ENCODE data around the gene MRPL41.
"Not testable (repeated sequence)": the region's sequence is repeated elsewhere in the genome, so short reads cannot be mapped to it uniquely, and the experiment has no call there.

Gene MRPL41

GRCh38 chr9:137521405-137521985 is 30.2 kb upstream of the MRPL41 start:
- DNase-seq (ENCODE audit: low spot score), result no peak

- DNase-seq (ENCODE audit: low spot score), result no peak
These were observed 28.8 kb upstream of the MRPL41 start for GRCh38 chr9:137522746-137523455.

- no peak for DNase-seq (ENCODE audit: low spot score)
These were observed 27.3 kb upstream of the MRPL41 start for GRCh38 chr9:137524161-137524980.

- no peak for DNase-seq (ENCODE audit: low spot score)
These were observed 26.7 kb upstream of the MRPL41 start for GRCh38 chr9:137524981-137525317.

GRCh38 chr9:137530331-137530730 is 21.3 kb upstream of the MRPL41 start:
- DNase-seq (ENCODE audit: low spot score), result no peak

- no peak for DNase-seq (ENCODE audit: low spot score)
These were observed 20.4 kb upstream of the MRPL41 start for GRCh38 chr9:137531099-137531765.

- DNase-seq (ENCODE audit: low spot score), result not testable (repeated sequence)
These were observed 18.7 kb upstream of the MRPL41 start for GRCh38 chr9:137532891-137533468.

GRCh38 chr9:137534256-137535119 is 17.2 kb upstream of the MRPL41 start:
- peak; percentile 22 for DNase-seq (ENCODE audit: low spot score)

- no peak for DNase-seq (ENCODE audit: low spot score)
These were observed 16.6 kb upstream of the MRPL41 start for GRCh38 chr9:137535120-137535428.

- DNase-seq (ENCODE audit: low spot score), result peak; percentile 20
These were observed 15.0 kb upstream of the MRPL41 start for GRCh38 chr9:137536594-137537131.

- no peak for DNase-seq (ENCODE audit: low spot score)
These were observed 13.6 kb upstream of the MRPL41 start for GRCh38 chr9:137538058-137538457.

- DNase-seq (ENCODE audit: low spot score), result no peak
These were observed 11.1 kb upstream of the MRPL41 start for GRCh38 chr9:137540536-137540935.

- DNase-seq (ENCODE audit: low spot score), result no peak
These were observed 9.2 kb upstream of the MRPL41 start for GRCh38 chr9:137542486-137542885.

GRCh38 chr9:137543237-137543963 is 8.3 kb upstream of the MRPL41 start:
- no peak for DNase-seq (ENCODE audit: low spot score)

GRCh38 chr9:137544176-137544760 is 7.4 kb upstream of the MRPL41 start:
- no peak for DNase-seq (ENCODE audit: low spot score)

- DNase-seq (ENCODE audit: low spot score), result no peak
These were observed 6.6 kb upstream of the MRPL41 start for GRCh38 chr9:137545123-137545522.

GRCh38 chr9:137547687-137548543 is 3.8 kb upstream of the MRPL41 start:
- no peak for DNase-seq (ENCODE audit: low spot score)

- peak; percentile 54 for DNase-seq (ENCODE audit: low spot score)
These were observed 1.5 kb upstream of the MRPL41 start, which contains the start of gene PNPLA7 for GRCh38 chr9:137550231-137550621. Gene PNPLA7 (minus strand): TSS chr9:137550402. CDS start chr9:137550197, 205 bp downstream.

GRCh38 chr9:137550958-137551263 is 768 bp upstream of the MRPL41 start:
- DNase-seq (ENCODE audit: low spot score), result not testable (repeated sequence)

Measured in CD4-positive, alpha-beta T cell treated with Interleukin-6 at 100 ng/mL for 8 hours (primary cell).